ENCODE results near the gene S100A12. TPM values are rescaled to one million over a fixed set of nuclear protein-coding genes. Genes with fewer than 3 reads are reported as not detected.
A peak's percentile ranks its signal among the peaks of the same experiment; 100 is the strongest.

S100A12 gene
- total and polyA plus RNA-seq, 11 donors, result 1.2 to 9.1 (median 4.7) TPM; not detected in 1

DNA sequence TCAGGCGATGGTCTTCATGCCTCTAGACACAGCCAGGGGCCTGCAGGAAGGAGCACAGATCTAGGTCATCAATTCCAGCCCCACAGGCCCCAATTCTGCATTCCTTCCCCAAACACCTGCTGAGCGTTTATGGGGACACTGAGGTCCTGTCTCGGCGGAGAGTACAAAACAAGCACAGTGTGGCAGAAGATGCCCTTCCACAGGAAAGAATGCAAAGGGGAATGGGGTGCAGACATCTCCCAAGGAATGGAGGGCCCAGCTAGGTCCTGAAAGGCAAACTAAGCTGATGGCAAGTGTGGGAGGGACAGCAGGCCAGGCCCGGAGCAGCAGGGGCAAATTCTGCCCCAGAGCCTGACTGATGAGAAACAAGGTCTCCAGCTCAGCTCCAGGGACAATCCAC lies 19.0 kb upstream of the S100A12 start:
- Histone ChIP-seq H3K27me3 (peaks cover 0 to 10% (median 0%) of the 10 kb centered on the region in 9 donors), H3K9me3 (no peaks in the 10 kb centered on the region), H3K27ac (no peak overlapping the region), H3K4me3 (no peak overlapping the region), H3K4me1 (peaks cover 0 to 22% (median 0%) of the 10 kb centered on the region in 12 donors), H3K36me3 (no peaks in the 10 kb centered on the region)
- ATAC-seq (no peak), DNase-seq (no peak)
- TF ChIP-seq, protein P1, sequence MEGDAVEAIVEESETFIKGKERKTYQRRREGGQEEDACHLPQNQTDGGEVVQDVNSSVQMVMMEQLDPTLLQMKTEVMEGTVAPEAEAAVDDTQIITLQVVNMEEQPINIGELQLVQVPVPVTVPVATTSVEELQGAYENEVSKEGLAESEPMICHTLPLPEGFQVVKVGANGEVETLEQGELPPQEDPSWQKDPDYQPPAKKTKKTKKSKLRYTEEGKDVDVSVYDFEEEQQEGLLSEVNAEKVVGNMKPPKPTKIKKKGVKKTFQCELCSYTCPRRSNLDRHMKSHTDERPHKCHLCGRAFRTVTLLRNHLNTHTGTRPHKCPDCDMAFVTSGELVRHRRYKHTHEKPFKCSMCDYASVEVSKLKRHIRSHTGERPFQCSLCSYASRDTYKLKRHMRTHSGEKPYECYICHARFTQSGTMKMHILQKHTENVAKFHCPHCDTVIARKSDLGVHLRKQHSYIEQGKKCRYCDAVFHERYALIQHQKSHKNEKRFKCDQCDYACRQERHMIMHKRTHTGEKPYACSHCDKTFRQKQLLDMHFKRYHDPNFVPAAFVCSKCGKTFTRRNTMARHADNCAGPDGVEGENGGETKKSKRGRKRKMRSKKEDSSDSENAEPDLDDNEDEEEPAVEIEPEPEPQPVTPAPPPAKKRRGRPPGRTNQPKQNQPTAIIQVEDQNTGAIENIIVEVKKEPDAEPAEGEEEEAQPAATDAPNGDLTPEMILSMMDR (IDR thresholded peaks at IDR 0.05), result no peak
- no peak for TF ChIP-seq POLR2A (IDR thresholded peaks at IDR 0.05)
- intact Hi-C loops (cut with DNase I), result no loop called here
- WGBS, 4 donors, result 65 to 91% (median 77%) methylated on average over 5 of the region's 5 CpGs

DNA sequence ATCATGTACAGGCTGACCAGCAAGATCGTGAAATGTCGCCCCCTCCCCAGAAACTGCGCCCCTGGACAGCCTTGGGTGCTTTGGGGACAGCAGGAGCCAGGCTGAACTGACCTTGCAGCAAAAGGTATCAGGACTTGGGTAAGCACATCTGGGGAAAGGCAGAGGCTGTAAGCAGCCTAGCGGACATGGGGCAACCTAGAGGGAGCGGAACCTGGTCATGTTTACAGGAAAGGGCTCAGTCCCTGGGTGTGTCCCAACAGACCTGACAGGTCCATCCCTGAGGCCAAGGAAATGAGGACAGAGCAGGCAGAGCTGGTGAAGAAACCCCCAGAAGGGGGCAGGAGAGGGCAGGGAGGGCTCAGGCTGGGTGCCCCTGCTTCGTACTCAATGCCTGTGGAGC lies 18.5 kb upstream of the S100A12 start:
- 55 to 81% (median 79%) methylated on average over 4 to 6 of the region's 6 CpGs for WGBS, 4 donors
- ATAC-seq (peak in 2 of 4 donors; percentile 14 to 21), DNase-seq (peak in 1 of 5 donors; percentile 29)
- H3K4me3 ChIP-seq, result no peak overlapping the region
- no peaks in the 10 kb centered on the region for H3K36me3 ChIP-seq
- no peak for TF ChIP-seq POLR2A (IDR thresholded peaks at IDR 0.05)
- TF ChIP-seq, protein P1 (IDR thresholded peaks at IDR 0.05), result peak in 1 of 12 donors; percentile 8
- H3K4me1 ChIP-seq, result peaks cover 0 to 22% (median 0%) of the 10 kb centered on the region in 12 donors
- no peak overlapping the region for H3K27ac ChIP-seq
- intact Hi-C loops (cut with DNase I), result no loop called here
- peaks cover 0 to 10% (median 0%) of the 10 kb centered on the region in 9 donors for H3K27me3 ChIP-seq
- no peaks in the 10 kb centered on the region for H3K9me3 ChIP-seq

DNA sequence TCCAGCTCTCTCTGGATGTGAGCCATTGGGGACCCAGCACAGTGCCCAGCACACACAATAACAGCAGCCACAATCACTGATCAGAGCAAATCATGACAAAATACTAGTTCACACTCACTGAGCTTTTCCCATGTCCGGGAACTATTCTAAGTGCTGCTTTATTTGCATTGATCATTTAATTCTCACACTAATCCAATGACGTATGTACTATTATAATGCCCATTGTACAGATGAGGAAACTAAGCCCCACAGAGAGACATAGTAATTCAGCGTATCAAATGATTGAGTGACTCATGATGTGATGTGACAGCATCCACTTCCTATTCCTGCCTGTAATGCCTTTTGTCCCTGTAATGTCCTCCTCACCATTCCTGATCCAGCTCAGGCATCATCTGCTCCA lies 17.4 kb upstream of the S100A12 start:
- intact Hi-C loops (cut with DNase I), result no loop called here
- no peak for TF ChIP-seq POLR2A (IDR thresholded peaks at IDR 0.05)
- TF ChIP-seq, protein P1 (IDR thresholded peaks at IDR 0.05), result no peak
- 73 to 88% (median 83%) methylated on average over 3 of the region's 3 CpGs for WGBS, 4 donors

GRCh38 chr1:153392258-153392657 lies 16.8 kb upstream of the S100A12 start:
- Histone ChIP-seq H3K27ac (no peak overlapping the region), H3K4me1 (peaks cover 0 to 32% (median 0%) of the 10 kb centered on the region in 12 donors), H3K36me3 (no peaks in the 10 kb centered on the region), H3K9me3 (no peaks in the 10 kb centered on the region), H3K27me3 (peaks cover 0 to 10% (median 0%) of the 10 kb centered on the region in 9 donors), H3K4me3 (no peak overlapping the region)
- TF ChIP-seq, protein P1 (IDR thresholded peaks at IDR 0.05), result no peak
- TF ChIP-seq POLR2A (IDR thresholded peaks at IDR 0.05), result no peak
- DNase-seq (no peak), ATAC-seq (no peak)
- 63 to 77% (median 71%) methylated on average over 3 of the region's 3 CpGs for WGBS, 4 donors
- intact Hi-C loops (cut with DNase I), result no loop called here

More for the DNA sequence above, 17.4 kb upstream of the S100A12 start:
- no peak overlapping the region for H3K4me3 ChIP-seq
- no peaks in the 10 kb centered on the region for H3K36me3 ChIP-seq
- no peak overlapping the region for H3K27ac ChIP-seq
- peaks cover 0 to 27% (median 0%) of the 10 kb centered on the region in 12 donors for H3K4me1 ChIP-seq
- ATAC-seq (no peak), DNase-seq (no peak)
- H3K27me3 ChIP-seq, result peaks cover 0 to 10% (median 0%) of the 10 kb centered on the region in 9 donors
- no peaks in the 10 kb centered on the region for H3K9me3 ChIP-seq

Data from heart left ventricle (tissue), 16 donors.